BJ (cell line): ENCODE data around the gene GUCY2D. TPM values are rescaled to one million over a fixed set of nuclear protein-coding genes. Genes with fewer than 3 reads are reported as not detected.

ENCODE experiments used
- CTCF ChIA-PET: fragments of 350-600 bp; formaldehyde crosslinking; extraction: SDS; loops from one replicate; lab custom pipeline; 2021; ENCODE audit warnings: antibody characterized with exemption, inconsistent platforms; lab: Yijun Ruan, JAX
- POLR2A ChIA-PET: fragments of 300-600 bp; sonication (Branson Sonifier 250); formaldehyde crosslinking; extraction: SDS; loops from one replicate; lab custom pipeline; 2021; ENCODE audit warnings: antibody characterized with exemption; lab: Charles Lee
- DNase-seq: peaks from one replicate; pipeline ENCODE4 v3.0.0-alpha.2; 2011; ENCODE audit warnings: low read depth
- H3K27me3 ChIP-seq: 2 replicates; pipeline ENCODE4 v1.6.0; 2011; ENCODE audit warnings: low read length; ENCODE audit not compliant: control insufficient read depth, insufficient read depth
- H3K36me3 ChIP-seq: 2 replicates; pipeline ENCODE4 v1.5.1; 2011; ENCODE audit warnings: low read length; ENCODE audit not compliant: control insufficient read depth, insufficient read depth
- H3K4me3 ChIP-seq: 2 replicates; pipeline ENCODE4 v1.5.1; 2011; ENCODE audit warnings: low read depth, mild to moderate bottlenecking, control low read depth, low read length
- polyA plus RNA-seq: library from polyadenylated mRNA; depleted of rRNA; stranded (reverse); fragments of >200 nt; gene quantifications from 2 replicates; pipeline ENCODE4 v1.2.3, GENCODE V29; 2011
- TF ChIP-seq, protein P1 (sequence below): IDR thresholded peaks from 2 replicates; pipeline ENCODE4 v1.5.1; 2011; ENCODE audit warnings: low read depth, mild to moderate bottlenecking, control low read depth, inconsistent platforms, low read length, moderate library complexity; ENCODE audit not compliant: insufficient read depth

The GUCY2D gene
- polyA plus RNA-seq, 1 experiment: 0.01 TPM

DNA sequence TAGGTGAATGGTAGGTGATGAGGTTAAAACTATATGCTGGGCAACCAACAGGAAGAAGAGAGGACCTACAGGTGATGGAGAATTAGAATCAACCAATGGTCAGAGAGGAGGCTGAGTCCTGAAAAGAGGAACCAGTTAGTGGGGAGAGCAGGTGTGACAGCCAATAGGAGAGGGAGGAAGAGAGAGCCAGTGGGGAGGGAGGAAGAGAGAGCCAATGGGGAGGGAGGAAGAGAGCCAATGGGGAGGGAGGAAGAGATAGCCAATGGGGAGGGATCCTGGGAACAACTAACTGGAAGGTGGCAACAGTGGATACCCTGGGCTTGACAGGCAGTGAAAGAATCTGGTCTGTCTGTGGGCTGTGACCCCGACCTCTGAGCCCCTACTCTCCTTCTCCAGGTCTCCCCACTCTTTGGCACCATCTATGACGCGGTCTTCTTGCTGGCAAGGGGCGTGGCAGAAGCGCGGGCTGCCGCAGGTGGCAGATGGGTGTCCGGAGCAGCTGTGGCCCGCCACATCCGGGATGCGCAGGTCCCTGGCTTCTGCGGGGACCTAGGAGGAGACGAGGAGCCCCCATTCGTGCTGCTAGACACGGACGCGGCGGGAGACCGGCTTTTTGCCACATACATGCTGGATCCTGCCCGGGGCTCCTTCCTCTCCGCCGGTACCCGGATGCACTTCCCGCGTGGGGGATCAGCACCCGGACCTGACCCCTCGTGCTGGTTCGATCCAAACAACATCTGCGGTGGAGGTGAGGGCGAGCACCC is 3.7 kb downstream of the GUCY2D start:
- ChIA-PET CTCF (interaction anchor here (1.5 to 1.9 kb wide), 3 partner anchors 11 to 17 kb away, joined by 5 to 14 read pairs (median 9); no protein-coding TSS in a partner anchor), POLR2A (no interaction called here)

GRCh38 chr17:8006836-8007680 is 4.6 kb downstream of the GUCY2D start:
- H3K36me3 ChIP-seq: no peaks in the 10 kb centered on the region
- ChIA-PET CTCF (interaction anchor here (1.9 kb wide), 1 partner anchor 10 kb away, joined by 9 read pairs; no protein-coding TSS in a partner anchor), POLR2A (no interaction called here)
- no peak for DNase-seq
- H3K27me3 ChIP-seq: peaks cover 16% of the 10 kb centered on the region
- H3K4me3 ChIP-seq: no peak overlapping the region
- TF ChIP-seq, protein P1, sequence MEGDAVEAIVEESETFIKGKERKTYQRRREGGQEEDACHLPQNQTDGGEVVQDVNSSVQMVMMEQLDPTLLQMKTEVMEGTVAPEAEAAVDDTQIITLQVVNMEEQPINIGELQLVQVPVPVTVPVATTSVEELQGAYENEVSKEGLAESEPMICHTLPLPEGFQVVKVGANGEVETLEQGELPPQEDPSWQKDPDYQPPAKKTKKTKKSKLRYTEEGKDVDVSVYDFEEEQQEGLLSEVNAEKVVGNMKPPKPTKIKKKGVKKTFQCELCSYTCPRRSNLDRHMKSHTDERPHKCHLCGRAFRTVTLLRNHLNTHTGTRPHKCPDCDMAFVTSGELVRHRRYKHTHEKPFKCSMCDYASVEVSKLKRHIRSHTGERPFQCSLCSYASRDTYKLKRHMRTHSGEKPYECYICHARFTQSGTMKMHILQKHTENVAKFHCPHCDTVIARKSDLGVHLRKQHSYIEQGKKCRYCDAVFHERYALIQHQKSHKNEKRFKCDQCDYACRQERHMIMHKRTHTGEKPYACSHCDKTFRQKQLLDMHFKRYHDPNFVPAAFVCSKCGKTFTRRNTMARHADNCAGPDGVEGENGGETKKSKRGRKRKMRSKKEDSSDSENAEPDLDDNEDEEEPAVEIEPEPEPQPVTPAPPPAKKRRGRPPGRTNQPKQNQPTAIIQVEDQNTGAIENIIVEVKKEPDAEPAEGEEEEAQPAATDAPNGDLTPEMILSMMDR: no peak

More for the DNA sequence above, 3.7 kb downstream of the GUCY2D start:
- TF ChIP-seq, protein P1: no peak
- DNase-seq: no peak
- Histone ChIP-seq H3K27me3 (peaks cover 19% of the 10 kb centered on the region), H3K36me3 (no peaks in the 10 kb centered on the region), H3K4me3 (no peak overlapping the region)

GRCh38 chr17:8007836-8008235 is 5.4 kb downstream of the GUCY2D start:
- ChIA-PET POLR2A (no interaction called here), CTCF (interaction anchor here (1.4 to 1.9 kb wide), 2 partner anchors 9 to 50 kb away, joined by 7 to 9 read pairs; no protein-coding TSS in a partner anchor)
- TF ChIP-seq, protein P1: no peak
- Histone ChIP-seq H3K36me3 (no peaks in the 10 kb centered on the region), H3K27me3 (peaks cover 11% of the 10 kb centered on the region), H3K4me3 (no peak overlapping the region)
- DNase-seq: no peak

- TF ChIP-seq, protein P1: no peak
- H3K27me3 ChIP-seq: peaks cover 23% of the 10 kb centered on the region
- DNase-seq: no peak
- H3K4me3 ChIP-seq: no peak overlapping the region
- CTCF ChIA-PET: no interaction called here
- no peaks in the 10 kb centered on the region for H3K36me3 ChIP-seq
- POLR2A ChIA-PET: no interaction called here
Observed at GRCh38 chr17:8012045-8012580, 9.7 kb downstream of the GUCY2D start.
